Activated CD4-positive, alpha-beta T cell treated with anti-CD3 and anti-CD28 coated beads for 36 hours (primary cell): ENCODE data around the gene SPOP. TPM values are rescaled to one million over a fixed set of nuclear protein-coding genes. Genes with fewer than 3 reads are reported as not detected.
A peak's percentile ranks its signal among the peaks of the same experiment; 100 is the strongest.

Source experiments
- ATAC-seq: fragments of 200-7000 bp; cut with Tn5 transposase; one replicate; pipeline ENCODE4 v1.10.0; 2021; ENCODE audit warnings: mild to moderate bottlenecking, moderate library complexity
- CTCF ChIA-PET: fragments of 350-600 bp; sonication (Branson Sonifier 250); formaldehyde crosslinking; loops from one replicate; lab custom pipeline; 2021; ENCODE audit warnings: antibody characterized with exemption; lab: Charles Lee
- POLR2A ChIA-PET: fragments of 350-600 bp; sonication (Branson Sonifier 250); formaldehyde crosslinking; loops from one replicate; lab custom pipeline; 2021; ENCODE audit warnings: antibody characterized with exemption, inconsistent platforms; lab: Charles Lee
- DNase-seq: peaks from one replicate; pipeline ENCODE4 v3.0.0-alpha.2; 2020
- H3K27ac Mint-ChIP-seq: one replicate; pipeline ENCODE4 v1.8.0; 2021; ENCODE audit warnings: mixed read lengths
- H3K27me3 Mint-ChIP-seq: one replicate; pipeline ENCODE4 v1.8.0; 2021; ENCODE audit warnings: mixed read lengths
- H3K36me3 Mint-ChIP-seq: one replicate; pipeline ENCODE4 v1.8.0; 2021; ENCODE audit warnings: low read depth, mixed read lengths
- H3K4me1 Mint-ChIP-seq: one replicate; pipeline ENCODE4 v1.8.0; 2021; ENCODE audit warnings: mixed read lengths
- H3K4me3 Mint-ChIP-seq: one replicate; pipeline ENCODE4 v1.8.0; 2021; ENCODE audit warnings: mild to moderate bottlenecking, moderate library complexity, mixed read lengths
- H3K9me3 Mint-ChIP-seq: one replicate; pipeline ENCODE4 v1.8.0; 2021; ENCODE audit warnings: low read depth, mixed read lengths
- intact Hi-C, 2 experiments: fragments of 100-400 bp; cut with DNase I in 1 of 2; cut with micrococcal nuclease in 1 of 2; formaldehyde crosslinking; loops; one replicate each; pipeline versions ENCODE4 v1.14.2 to v1.15.1; 2022 to 2024; cut with DNase I, micrococcal nuclease
- total RNA-seq, 2 experiments: library from RNA; stranded (reverse); gene quantifications; one replicate each; pipeline ENCODE4 v1.2.3, GENCODE V29; 2021

Gene SPOP
- total RNA-seq, 2 experiments from 2014 or later = 57.0 to 64.6 TPM

DNA sequence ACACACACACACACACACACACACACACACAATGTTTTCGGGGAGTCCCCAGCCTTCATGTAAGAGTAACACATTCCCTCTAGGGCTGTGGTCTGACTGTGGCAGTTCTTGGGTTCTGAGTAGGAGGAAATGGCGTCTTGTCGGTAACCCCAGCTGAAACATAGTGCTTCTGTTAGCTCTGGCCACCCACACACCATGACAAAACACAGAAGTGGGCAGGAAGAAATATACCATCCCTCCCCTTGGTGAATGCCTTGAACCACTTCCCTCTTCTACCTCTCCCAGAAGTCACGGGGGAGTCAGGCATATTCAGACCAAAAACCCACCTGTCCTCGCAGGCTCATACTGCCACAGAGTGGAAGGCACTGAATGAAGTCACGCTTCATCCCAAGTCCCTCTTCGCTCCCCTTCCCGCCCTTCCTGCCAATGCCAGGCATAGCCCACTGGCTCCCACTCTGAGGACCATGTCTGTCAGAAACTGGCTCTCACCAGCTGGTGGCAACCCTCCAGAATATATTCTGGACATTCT lies 18.4 kb upstream of the SPOP start:
- Mint-ChIP-seq H3K27me3 (no peaks in the 10 kb centered on the region), H3K27ac (peak overlapping the region; percentile 90), H3K4me3 (peak overlapping the region; percentile 29), H3K36me3 (peaks cover 14% of the 10 kb centered on the region), H3K4me1 (peaks cover 27% of the 10 kb centered on the region), H3K9me3 (no peaks in the 10 kb centered on the region)
- peak; percentile 95 for ATAC-seq
- POLR2A ChIA-PET = interaction anchor here (0.6 to 1.7 kb wide), 11 partner anchors 9 to 354 kb away, joined by 3 to 8 read pairs (median 5); partner anchors contain the start of genes FAM117A, KAT7 and SLC35B1
- DNase-seq = peak; percentile 88
- CTCF ChIA-PET = interaction anchor here (0.5 to 24.0 kb wide), 48 partner anchors 9 to 301 kb away, joined by 3 to 458 read pairs (median 4); partner anchors contain the start of genes FAM117A, NXPH3 and SLC35B1
- intact Hi-C loops = loop anchor here (1.0 kb wide), 4 partner anchors 12 to 155 kb away; partner anchors contain the start of genes KAT7 (in 2 of the 2) and SPOP (in 1 of the 2)

DNA sequence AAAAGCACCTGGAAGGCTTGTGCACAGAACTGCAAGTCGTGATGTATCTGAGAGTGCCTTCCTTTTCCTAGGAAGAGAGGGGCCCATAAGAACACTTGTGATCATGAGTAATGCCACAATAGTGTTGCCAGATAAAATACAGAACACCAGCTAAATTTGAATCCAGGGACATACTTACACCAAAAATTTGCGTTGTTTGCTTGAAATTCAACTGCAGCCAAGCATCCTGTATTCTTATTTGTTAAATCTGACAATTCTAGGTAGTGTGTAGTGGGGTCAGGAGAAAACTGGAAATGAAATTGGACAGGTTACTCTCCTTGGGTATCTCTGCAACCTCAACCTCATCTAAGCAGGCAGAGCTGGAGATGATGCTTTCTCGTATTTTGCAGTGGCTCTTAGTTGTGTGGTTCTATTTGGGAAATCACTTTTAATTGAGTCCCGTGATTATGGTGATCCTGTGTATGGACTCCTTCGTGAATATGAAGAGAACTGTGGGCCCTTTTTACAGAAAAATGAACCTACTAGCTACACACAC lies 17.9 kb upstream of the SPOP start:
- H3K36me3 Mint-ChIP-seq = peaks cover 10% of the 10 kb centered on the region
- no peaks in the 10 kb centered on the region for H3K9me3 Mint-ChIP-seq
- no peaks in the 10 kb centered on the region for H3K27me3 Mint-ChIP-seq
- peak overlapping the region; percentile 90 for H3K27ac Mint-ChIP-seq
- ChIA-PET CTCF (interaction anchor here (0.5 to 24.0 kb wide), 48 partner anchors 10 to 501 kb away, joined by 3 to 458 read pairs (median 4); partner anchors contain the start of genes FAM117A, NXPH3 and SLC35B1), POLR2A (interaction anchor here (0.6 to 1.3 kb wide), 10 partner anchors 10 to 353 kb away, joined by 3 to 8 read pairs (median 4); partner anchors contain the start of genes FAM117A and KAT7)
- peak overlapping the region; percentile 7 for H3K4me3 Mint-ChIP-seq
- H3K4me1 Mint-ChIP-seq = peaks cover 31% of the 10 kb centered on the region
- intact Hi-C loops = loop anchor here (1.0 kb wide), 6 partner anchors 13 to 156 kb away; partner anchors contain the start of genes KAT7 (in 2 of the 2), NXPH3 (in 1 of the 2) and SPOP (in 1 of the 2)
- ATAC-seq = peak; percentile 34
- no peak for DNase-seq

GRCh38 chr17:49694847-49695697 lies 17.2 kb upstream of the SPOP start:
- peak; percentile 40 for ATAC-seq
- Mint-ChIP-seq H3K4me3 (no peak overlapping the region), H3K9me3 (no peaks in the 10 kb centered on the region), H3K27me3 (no peaks in the 10 kb centered on the region), H3K4me1 (peaks cover 36% of the 10 kb centered on the region), H3K36me3 (peaks cover 8% of the 10 kb centered on the region), H3K27ac (peak overlapping the region; percentile 90)
- peak; percentile 85 for DNase-seq
- intact Hi-C loops = loop anchor here (1.0 kb wide), 2 partner anchors 120 to 125 kb away; partner anchors contain the start of gene NXPH3 (in 1 of the 2)
- ChIA-PET POLR2A (interaction anchor here (1.3 kb wide), 1 partner anchor 20 kb away, joined by 5 read pairs; no protein-coding TSS in a partner anchor), CTCF (interaction anchor here (0.6 to 24.0 kb wide), 32 partner anchors 9 to 500 kb away, joined by 3 to 458 read pairs (median 5); partner anchors contain the start of genes FAM117A, NXPH3 and SLC35B1)

DNA sequence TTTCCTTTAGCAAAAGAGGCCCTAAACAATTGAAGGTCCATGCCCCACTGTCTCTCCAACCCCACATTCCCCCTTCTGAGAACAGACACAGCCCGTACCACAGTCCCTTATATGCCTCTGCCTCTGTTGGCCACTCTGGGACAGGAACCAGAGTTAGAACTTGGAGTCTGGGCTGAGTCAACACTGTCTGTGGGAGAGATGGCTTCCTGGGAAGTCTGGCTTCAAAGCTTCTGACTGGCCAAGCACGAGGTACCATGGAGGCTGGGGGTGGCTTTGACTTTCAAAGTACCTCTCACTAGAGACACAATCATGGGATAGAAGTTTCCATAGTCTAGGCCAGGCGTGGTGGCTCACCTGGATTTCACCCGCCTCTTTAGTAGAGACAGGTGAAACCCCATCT lies 14.9 kb upstream of the SPOP start:
- DNase-seq = no peak
- peaks cover 51% of the 10 kb centered on the region for H3K4me1 Mint-ChIP-seq
- ChIA-PET POLR2A (no interaction called here), CTCF (interaction anchor here (0.7 to 24.0 kb wide), 2 partner anchors 91 to 122 kb away, joined by 3 to 458 read pairs; partner anchors contain the start of gene NXPH3)
- no peak for ATAC-seq
- no peaks in the 10 kb centered on the region for H3K27me3 Mint-ChIP-seq
- no peak overlapping the region for H3K27ac Mint-ChIP-seq
- H3K36me3 Mint-ChIP-seq = peaks cover 5% of the 10 kb centered on the region
- peaks cover 3% of the 10 kb centered on the region for H3K9me3 Mint-ChIP-seq
- intact Hi-C loops = no loop called here
- H3K4me3 Mint-ChIP-seq = no peak overlapping the region

- Mint-ChIP-seq H3K27me3 (no peaks in the 10 kb centered on the region), H3K4me1 (peaks cover 58% of the 10 kb centered on the region), H3K27ac (no peak overlapping the region), H3K36me3 (peaks cover 5% of the 10 kb centered on the region), H3K4me3 (no peak overlapping the region), H3K9me3 (peaks cover 7% of the 10 kb centered on the region)
- intact Hi-C loops = no loop called here
- ChIA-PET CTCF (interaction anchor here (1.2 to 24.0 kb wide), 2 partner anchors 101 to 121 kb away, joined by 4 to 458 read pairs; partner anchors contain the start of gene NXPH3), POLR2A (interaction anchor here (0.6 kb wide), 1 partner anchor 38 kb away, joined by 5 read pairs; no protein-coding TSS in a partner anchor)
- no peak for DNase-seq
- ATAC-seq = no peak
These were observed 13.8 kb upstream of the SPOP start for GRCh38 chr17:49691677-49692191.

DNA sequence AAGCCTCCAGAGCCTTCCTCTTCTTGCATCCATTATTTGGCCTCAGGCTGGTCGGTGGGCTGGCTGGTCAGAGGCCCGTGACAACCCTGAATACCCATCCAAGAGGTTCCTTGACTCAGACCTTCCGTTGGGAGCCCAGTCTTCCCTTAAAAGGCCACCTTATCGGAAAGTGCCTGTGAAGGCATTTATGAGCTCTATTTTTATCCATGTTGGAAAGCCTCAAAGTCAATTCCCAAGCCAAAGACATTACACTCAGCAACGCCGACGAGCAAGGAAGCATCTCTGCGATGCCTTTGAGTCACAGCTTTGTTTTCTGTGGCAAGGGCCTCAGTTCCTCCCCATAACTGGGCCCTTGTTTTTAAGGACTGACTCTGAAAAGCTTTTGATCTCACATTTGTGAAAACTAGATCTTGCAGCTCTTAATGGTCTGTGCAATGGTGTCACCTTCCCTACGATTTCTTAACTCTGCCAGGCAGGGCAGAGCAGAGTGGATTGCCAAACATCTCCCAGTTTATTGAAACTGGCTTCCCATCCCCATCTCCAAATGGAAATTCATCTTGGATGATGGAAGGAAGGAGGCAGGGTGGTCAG lies 13.3 kb upstream of the SPOP start:
- intact Hi-C loops = no loop called here
- H3K9me3 Mint-ChIP-seq = peaks cover 7% of the 10 kb centered on the region
- DNase-seq (no peak), ATAC-seq (no peak)
- CTCF ChIA-PET = interaction anchor here (0.7 to 24.0 kb wide), 5 partner anchors 16 to 133 kb away, joined by 3 to 458 read pairs (median 4); partner anchors contain the start of genes NXPH3 and SLC35B1
- peaks cover 5% of the 10 kb centered on the region for H3K36me3 Mint-ChIP-seq
- H3K27ac Mint-ChIP-seq = no peak overlapping the region
- H3K27me3 Mint-ChIP-seq = no peaks in the 10 kb centered on the region
- POLR2A ChIA-PET = interaction anchor here (0.6 kb wide), 1 partner anchor 38 kb away, joined by 5 read pairs; no protein-coding TSS in a partner anchor
- H3K4me1 Mint-ChIP-seq = peaks cover 54% of the 10 kb centered on the region
- no peak overlapping the region for H3K4me3 Mint-ChIP-seq

DNA sequence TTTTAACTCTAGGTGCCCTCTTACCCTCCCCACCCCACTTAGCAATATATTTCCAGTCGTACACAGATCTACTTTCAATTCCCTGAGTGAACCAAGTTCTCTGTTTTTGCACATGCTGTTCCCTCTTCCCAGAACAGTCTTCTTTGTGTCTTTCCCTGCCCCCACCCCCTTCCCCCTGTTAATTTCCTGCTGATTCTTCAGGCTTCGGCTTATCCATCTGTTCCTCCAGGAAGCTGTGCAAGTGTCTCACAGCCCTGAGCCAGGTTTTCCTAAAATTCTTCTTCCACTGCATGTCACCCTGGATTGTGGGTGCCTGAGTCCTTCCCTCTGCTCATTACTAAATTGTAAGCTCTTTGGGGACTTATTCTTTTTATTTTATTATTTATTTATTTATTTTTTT lies 12.4 kb upstream of the SPOP start:
- CTCF ChIA-PET = interaction anchor here (0.7 to 24.0 kb wide), 4 partner anchors 43 to 133 kb away, joined by 3 to 458 read pairs (median 6); partner anchors contain the start of gene NXPH3
- peaks cover 5% of the 10 kb centered on the region for H3K36me3 Mint-ChIP-seq
- H3K4me1 Mint-ChIP-seq = peaks cover 46% of the 10 kb centered on the region
- POLR2A ChIA-PET = no interaction called here
- DNase-seq (no peak), ATAC-seq (no peak)
- no peaks in the 10 kb centered on the region for H3K27me3 Mint-ChIP-seq
- peaks cover 7% of the 10 kb centered on the region for H3K9me3 Mint-ChIP-seq
- no peak overlapping the region for H3K4me3 Mint-ChIP-seq
- H3K27ac Mint-ChIP-seq = no peak overlapping the region
- intact Hi-C loops = no loop called here

GRCh38 chr17:49688848-49689247 lies 11.0 kb upstream of the SPOP start:
- H3K4me1 Mint-ChIP-seq = peaks cover 42% of the 10 kb centered on the region
- peaks cover 7% of the 10 kb centered on the region for H3K9me3 Mint-ChIP-seq
- no peaks in the 10 kb centered on the region for H3K27me3 Mint-ChIP-seq
- ATAC-seq = no peak
- peak overlapping the region; percentile 75 for H3K27ac Mint-ChIP-seq
- no peak for DNase-seq
- CTCF ChIA-PET = interaction anchor here (0.7 to 24.0 kb wide), 4 partner anchors 18 to 118 kb away, joined by 3 to 458 read pairs (median 4); partner anchors contain the start of gene NXPH3
- intact Hi-C loops = loop anchor here in 1 of 2 experiments (1.0 kb wide), 1 partner anchor 11 kb away; the partner anchor contains the start of gene SPOP
- H3K4me3 Mint-ChIP-seq = no peak overlapping the region
- peaks cover 5% of the 10 kb centered on the region for H3K36me3 Mint-ChIP-seq
- POLR2A ChIA-PET = interaction anchor here (0.7 kb wide), 1 partner anchor 45 kb away, joined by 4 read pairs; no protein-coding TSS in a partner anchor

- DNase-seq (peak; percentile 32), ATAC-seq (peak; percentile 68)
- H3K4me3 Mint-ChIP-seq = peak overlapping the region; percentile 55
- H3K27ac Mint-ChIP-seq = peak overlapping the region; percentile 97
- intact Hi-C loops = loop anchor here in 1 of 2 experiments (1.0 kb wide), 1 partner anchor 10 kb away; the partner anchor contains the start of gene SPOP
- ChIA-PET POLR2A (interaction anchor here (0.7 kb wide), 1 partner anchor 46 kb away, joined by 4 read pairs; no protein-coding TSS in a partner anchor), CTCF (interaction anchor here (0.7 to 24.0 kb wide), 7 partner anchors 8 to 444 kb away, joined by 3 to 458 read pairs (median 3); partner anchors contain the start of gene NXPH3)
- peaks cover 7% of the 10 kb centered on the region for H3K9me3 Mint-ChIP-seq
- H3K27me3 Mint-ChIP-seq = no peaks in the 10 kb centered on the region
- H3K36me3 Mint-ChIP-seq = peaks cover 5% of the 10 kb centered on the region
- H3K4me1 Mint-ChIP-seq = peaks cover 42% of the 10 kb centered on the region
These were observed 10.1 kb upstream of the SPOP start for GRCh38 chr17:49687878-49688491.
